NCI-H524 (cell line): ENCODE data around the gene CD96.
"Not testable (repeated sequence)": the region's sequence is repeated elsewhere in the genome, so short reads cannot be mapped to it uniquely, and the experiment has no call there.

Source experiments
- DNase-seq, 2 experiments: peaks; one replicate each; lab custom pipeline; 2025; lab: John Stamatoyannopoulos, UW

CD96 gene

GRCh38 chr3:111548756-111549155 is 6.8 kb downstream of the CD96 start:
- DNase-seq = no peak

- DNase-seq = not testable (repeated sequence)
Observed at GRCh38 chr3:111561902-111562301, 19.9 kb downstream of the CD96 start.

DNA sequence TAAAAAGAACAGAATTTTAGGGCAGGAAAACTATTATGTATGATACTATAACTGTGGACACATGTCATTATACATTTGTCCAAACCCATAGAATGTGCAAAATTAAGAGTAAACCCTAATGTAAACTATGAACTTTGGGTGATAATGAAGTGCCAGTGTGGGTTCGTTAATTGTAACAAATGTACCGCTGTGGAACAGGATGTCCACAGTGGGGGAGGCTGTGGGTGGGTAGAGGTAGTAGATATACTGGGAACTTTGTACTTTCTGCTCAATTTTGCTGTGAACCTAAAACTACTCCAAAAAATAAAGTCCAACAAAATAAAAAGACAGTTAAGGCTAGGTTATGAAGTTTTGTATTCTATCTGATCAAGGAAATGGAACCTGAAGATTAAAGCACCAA is 24.8 kb downstream of the CD96 start:
- no peak for DNase-seq

DNA sequence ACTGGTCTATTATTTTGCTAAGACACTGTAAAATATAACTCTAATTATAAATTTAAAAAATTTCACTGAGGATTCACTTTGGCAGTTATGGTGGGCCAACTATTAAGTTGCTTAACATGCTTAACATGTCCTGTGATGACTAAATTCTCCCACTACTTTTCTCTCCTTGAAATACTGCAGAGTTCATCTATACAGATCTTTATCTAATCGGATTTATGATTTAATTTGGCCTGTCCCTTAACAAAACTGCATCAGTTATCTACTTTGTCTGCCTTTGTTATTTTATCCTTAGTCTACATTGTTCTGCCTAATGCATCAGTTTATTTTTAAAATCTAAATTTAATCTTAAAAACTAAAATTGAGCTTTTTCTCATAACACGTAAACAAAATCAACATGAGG is 26.4 kb downstream of the CD96 start:
- no peak for DNase-seq

DNA sequence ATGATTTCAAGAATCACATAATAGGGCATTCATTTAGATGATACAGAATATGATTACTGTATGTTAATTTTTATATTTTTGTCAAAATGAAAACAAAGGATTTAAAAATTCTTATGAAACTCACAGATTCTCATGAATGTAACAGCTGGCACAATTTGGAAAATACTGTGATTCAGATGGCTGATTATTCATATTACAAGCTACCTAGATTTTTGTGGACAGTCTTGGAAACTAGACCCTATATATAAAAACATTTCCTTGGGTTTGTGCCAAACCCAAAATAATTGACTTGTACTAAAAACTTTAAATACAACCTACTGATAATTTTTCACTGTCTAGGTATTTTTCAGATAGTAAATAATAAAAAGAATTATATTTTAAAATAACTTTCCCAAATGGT is 26.9 kb downstream of the CD96 start:
- DNase-seq = peak in 1 of 2 experiments; percentile 5

DNA sequence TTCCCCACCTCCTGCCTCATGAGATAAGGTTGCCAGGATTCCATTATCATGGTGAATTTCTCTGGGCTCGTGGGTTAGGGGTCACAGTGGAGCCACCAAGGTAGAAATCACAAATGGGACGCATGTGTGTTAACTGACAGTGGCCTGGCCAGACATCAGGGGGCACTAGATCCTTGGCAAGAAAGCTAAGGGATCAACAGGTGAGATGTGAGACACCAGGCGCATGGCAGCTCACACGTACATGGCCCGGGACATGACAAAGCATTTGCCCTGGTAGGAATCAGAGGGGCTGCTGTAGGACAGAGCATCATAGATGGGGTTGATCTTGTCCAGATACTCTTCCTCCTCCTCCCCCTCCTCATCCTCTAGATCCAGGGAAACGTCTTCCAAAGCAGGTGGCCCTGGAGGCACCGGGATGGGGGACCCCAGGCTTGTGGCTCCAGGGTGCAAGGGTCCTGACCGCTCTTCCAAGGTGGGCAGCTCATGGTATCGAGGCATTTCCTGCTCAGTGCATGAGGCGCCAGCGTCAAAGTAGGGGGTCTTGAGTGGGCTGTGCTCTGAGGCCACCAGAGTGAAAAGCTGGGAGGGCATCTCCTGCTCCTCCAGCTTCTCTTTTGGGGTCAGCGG is 28.5 kb downstream of the CD96 start:
- DNase-seq = no peak

GRCh38 chr3:111571282-111571681 is 29.3 kb downstream of the CD96 start:
- no peak for DNase-seq

DNA sequence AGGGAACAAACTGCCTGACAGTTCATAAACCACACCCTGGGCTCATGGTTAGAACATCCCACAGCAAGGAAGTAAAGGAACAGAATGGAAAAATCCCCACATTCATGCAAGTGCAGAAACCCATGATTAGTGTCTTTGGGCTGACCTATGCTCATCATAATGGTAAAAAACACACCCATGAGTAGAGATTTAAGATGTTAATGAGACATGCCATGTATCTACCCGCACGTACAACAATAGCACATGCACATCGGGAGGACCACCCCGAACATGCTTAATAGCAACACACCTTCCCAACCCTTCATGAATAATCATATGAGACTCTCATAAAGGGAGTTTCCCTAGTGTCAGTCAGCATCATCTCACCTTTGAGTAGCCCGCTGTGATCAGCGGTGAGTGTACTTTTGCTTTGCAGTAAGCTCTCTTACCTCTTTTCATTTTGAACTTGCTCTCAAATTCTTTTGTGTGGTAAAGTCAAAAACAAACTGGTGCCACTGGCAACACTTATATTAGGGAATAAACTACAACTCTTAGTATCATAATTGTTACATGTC is 30.0 kb downstream of the CD96 start:
- DNase-seq = no peak

GRCh38 chr3:111577113-111577512 is 35.1 kb downstream of the CD96 start:
- no peak for DNase-seq

DNA sequence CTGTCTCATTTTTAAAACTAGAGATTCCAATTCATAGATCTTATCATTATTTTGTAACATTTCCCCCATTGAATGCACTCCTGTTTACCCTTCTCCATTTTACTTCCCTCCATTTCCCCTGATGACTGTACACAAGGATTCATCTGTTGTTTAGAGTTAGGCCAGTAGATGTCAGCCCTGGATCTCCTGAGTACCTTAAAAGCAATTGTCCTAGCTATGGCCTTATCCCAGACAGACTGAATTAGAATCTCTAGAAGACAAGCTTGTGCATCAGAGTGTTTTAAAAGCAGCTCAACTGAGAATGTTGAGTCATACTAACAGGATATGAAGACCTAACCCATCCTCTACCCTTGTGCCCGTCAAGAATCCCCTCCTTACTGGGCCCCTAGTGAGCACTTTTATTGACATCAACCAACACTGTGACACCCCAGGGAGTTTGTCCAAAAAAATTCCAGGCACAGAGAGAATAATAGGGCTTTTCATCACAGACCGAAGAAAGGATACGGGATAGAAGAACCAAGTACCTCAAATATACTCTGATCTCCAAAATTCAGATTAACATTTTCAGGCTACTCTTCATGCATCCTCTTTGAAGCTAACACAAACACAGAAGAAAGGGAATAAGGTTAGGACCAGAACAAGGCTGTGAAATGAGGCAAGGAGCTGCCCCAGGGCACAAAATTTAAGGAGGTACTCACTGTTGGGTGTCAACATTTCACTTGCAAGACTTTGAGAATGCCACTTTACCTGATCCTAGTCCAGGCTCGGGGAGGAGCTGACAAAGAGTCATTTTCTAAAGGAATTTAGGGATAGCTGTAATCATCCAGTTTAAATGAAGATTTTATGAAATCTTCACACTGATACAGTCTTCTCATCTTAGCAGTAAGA is 36.0 kb downstream of the CD96 start:
- peak; percentile 1 to 23 for DNase-seq

- DNase-seq = no peak
Observed at GRCh38 chr3:111578867-111579266, 36.9 kb downstream of the CD96 start.

DNA sequence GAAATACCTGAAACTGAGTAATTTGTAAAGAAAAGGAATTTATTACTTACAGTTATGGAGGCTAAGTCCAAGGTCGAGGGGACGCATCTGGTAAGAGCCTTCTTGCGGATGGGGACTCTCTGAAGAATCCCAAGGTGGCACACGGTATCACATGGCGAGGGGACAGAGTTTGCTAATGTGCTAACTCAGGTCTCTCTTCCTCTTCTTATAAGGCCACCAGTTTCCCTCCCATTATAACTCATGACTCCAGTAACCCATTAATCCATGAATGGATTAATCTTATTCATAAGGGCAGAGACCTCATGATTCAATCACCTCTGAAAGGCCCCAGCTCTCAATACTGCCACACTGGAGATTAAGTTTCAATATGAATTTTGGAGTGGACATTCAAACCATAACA is 37.5 kb downstream of the CD96 start:
- no peak for DNase-seq

DNA sequence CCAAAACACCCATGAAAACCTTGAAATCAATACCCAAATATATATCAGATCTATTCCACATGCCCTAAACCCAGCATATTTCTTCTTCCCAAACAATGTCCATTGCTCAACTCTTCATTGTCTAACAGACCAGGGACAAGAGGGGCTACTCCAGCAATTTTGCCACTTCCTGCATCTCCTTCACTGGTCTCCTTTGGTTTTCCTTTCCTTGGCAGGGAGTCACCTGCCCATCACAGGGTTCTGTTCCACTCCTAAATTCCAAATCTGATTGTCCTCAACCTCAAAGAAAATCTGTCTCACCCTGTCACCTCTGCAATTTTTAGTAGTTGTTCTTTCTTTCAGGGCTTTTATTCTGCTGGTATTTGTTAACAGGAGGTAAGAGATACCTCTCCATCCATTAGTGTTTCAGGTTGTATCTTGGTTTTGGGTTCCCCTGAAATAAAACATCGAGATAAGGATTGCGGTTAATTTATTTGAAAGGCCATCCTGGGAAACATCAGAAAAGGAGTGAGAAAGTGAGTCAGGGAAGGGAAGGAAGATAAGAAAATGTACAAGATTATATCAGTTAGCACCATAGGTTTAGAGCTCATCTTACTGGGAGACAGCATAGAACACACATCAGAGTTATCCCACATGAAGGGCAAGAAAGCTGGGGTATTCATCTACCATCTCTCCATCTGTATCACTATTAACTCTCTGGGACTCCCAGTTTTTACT is 39.6 kb downstream of the CD96 start:
- DNase-seq = no peak

GRCh38 chr3:111582120-111582474 is 40.1 kb downstream of the CD96 start:
- DNase-seq = no peak

- no peak for DNase-seq
Observed at GRCh38 chr3:111584744-111585143, 42.7 kb downstream of the CD96 start.

GRCh38 chr3:111585217-111585616 is 43.2 kb downstream of the CD96 start:
- DNase-seq = no peak

GRCh38 chr3:111588527-111588926 is 46.5 kb downstream of the CD96 start:
- no peak for DNase-seq

GRCh38 chr3:111589303-111590142 is 47.5 kb downstream of the CD96 start:
- DNase-seq = no peak

DNA sequence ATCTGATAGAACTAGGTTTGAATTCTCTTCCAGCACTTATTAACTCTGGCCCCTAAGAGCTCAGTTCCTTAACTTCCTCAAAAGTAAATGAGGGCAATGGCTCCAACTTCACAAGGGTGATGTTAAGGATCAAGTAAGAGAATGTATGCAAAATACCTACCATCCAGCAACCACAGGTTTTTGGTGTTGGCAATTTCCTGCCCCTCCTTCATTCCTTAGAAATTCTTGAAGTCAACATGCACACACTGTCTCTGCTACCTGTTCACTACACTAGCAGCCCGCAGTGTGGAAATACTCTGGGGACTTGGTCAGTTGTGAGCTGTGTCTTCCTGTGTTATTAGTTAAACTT is 48.1 kb downstream of the CD96 start:
- DNase-seq = no peak

- no peak for DNase-seq
Observed at GRCh38 chr3:111591555-111591954, 49.6 kb downstream of the CD96 start.

DNA sequence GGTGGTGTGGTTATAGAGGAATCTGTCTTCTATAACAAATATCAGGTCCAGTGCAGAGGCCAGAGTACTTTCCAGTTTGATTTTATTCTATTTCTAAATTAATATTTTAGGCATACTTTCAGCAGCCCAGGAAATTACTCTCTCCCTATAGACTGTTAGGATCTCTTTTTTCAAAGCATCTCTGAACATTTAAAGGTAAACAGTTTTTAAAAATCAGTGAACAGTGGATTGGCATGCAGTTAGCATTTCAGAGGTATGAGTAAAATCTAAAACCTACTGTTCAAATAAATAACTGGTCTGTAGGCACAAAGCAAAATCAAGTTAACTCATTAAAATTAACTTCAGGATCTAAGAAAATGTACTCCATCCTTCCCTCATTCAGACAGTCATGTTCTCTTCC is 50.1 kb downstream of the CD96 start:
- no peak for DNase-seq

DNA sequence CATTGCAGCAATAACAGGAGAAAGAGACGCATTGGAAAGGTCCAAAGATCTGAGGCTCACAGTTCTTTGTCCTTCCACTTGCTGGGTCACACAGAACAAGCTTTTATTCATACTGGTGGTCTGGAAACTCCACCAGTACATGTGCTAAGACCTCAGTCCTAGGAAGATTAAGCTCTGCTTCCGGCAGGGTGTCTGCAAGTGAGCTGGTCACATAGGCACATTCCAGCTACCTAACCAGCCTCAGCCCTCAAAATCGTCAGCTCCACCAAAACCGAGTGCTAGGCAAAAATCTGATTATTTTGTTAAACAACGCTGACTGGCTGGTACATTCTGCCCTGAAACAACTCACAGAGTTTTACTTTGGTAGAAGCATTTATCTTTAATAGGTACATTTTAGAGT is 50.9 kb downstream of the CD96 start:
- no peak for DNase-seq
